Peyer's patch (tissue), 4 donors: ENCODE results near the gene CLEC4G.

Experiments used
- CTCF ChIP-seq, 6 experiments: fragments of 450-650 bp in 4 of 6; fragments of 200-600 bp in 2 of 6; sonication (generic) in 1 of 6; IDR thresholded peaks; one replicate each; pipeline ENCODE4 v1.5.1; 2017 to 2019; ENCODE audit warnings: antibody characterized with exemption in 6 of 6, mild to moderate bottlenecking in 3 of 6, moderate library complexity in 1 of 6
- POLR2A ChIP-seq, 2 donors: fragments of 450-650 bp; IDR thresholded peaks; one replicate each; pipeline ENCODE4 v1.5.1; 2017; ENCODE audit warnings: antibody characterized with exemption in 2 of 2, mild to moderate bottlenecking in 2 of 2, moderate library complexity in 2 of 2

- peak; percentile 10 to 66 (median 52) for TF ChIP-seq CTCF (IDR thresholded peaks at IDR 0.05)
- peak in 1 of 2 donors; percentile 12 for TF ChIP-seq POLR2A (IDR thresholded peaks at IDR 0.05)
These were observed 50.4 kb downstream of the CLEC4G start for GRCh38 chr19:7681340-7682174.
